Bronchial smooth muscle cell (primary cell): Measurements from ENCODE around the gene PCTP. TPM values are rescaled to one million over a fixed set of nuclear protein-coding genes. Genes with fewer than 3 reads are reported as not detected.

Source experiments
- total RNA-seq: library from RNA; depleted of rRNA; stranded (reverse); fragments of >200 nt; gene quantifications from 2 replicates; pipeline ENCODE4 v1.2.1, GENCODE V29; 2014

The PCTP gene
- total RNA-seq = 12.3 and 16.7 TPM in 2 replicates

GRCh38 chr17:55750750-55751657 lies at the start of gene PCTP:
PCTP (plus strand) TSS chr17:55751051; CDS start chr17:55751104, 53 bp downstream.

GRCh38 chr17:55722742-55723487 lies 27.9 kb upstream of the PCTP start, which contains the start of gene TMEM100:
TMEM100 (minus strand) TSS chr17:55722864; CDS start chr17:55721070, 1,794 bp downstream.

Other genes with a start within 250 kb of the PCTP start
- not detected in 2 replicates for gene SMIM36, start 239.6 kb upstream of the PCTP start, total RNA-seq
- gene TMEM100, start 28.2 kb upstream of the PCTP start, total RNA-seq = 0.09 and 2.8 TPM in 2 replicates